Neural progenitor cell (in vitro differentiated cells): ENCODE data around the gene TIGD4. TPM values are rescaled to one million over a fixed set of nuclear protein-coding genes. Genes with fewer than 3 reads are reported as not detected.

ENCODE experiments used
- DNase-seq: peaks from one replicate; pipeline ENCODE4 v3.0.0-alpha.2; 2016; ENCODE audit warnings: low spot score
- H2AFZ ChIP-seq: fragments of 200-600 bp; sonication (generic); replicated peaks from 2 replicates; pipeline ENCODE4 v1.6.1; 2016; ENCODE audit warnings: antibody characterized with exemption
- H3F3A ChIP-seq: fragments of 200-600 bp; sonication (generic); 2 replicates; pipeline ENCODE4 v1.6.1; 2016; ENCODE audit warnings: antibody characterized with exemption, low read depth
- H3K27ac ChIP-seq: fragments of 200-600 bp; sonication (generic); 2 replicates; pipeline ENCODE4 v1.5.1; 2016; ENCODE audit warnings: mild to moderate bottlenecking
- H3K27me3 ChIP-seq: fragments of 200-600 bp; sonication (generic); 2 replicates; pipeline ENCODE4 v1.6.1; 2016; ENCODE audit warnings: mild to moderate bottlenecking, moderate library complexity
- H3K36me3 ChIP-seq: fragments of 200-600 bp; sonication (generic); 2 replicates; pipeline ENCODE4 v1.5.1; 2016
- H3K4me1 ChIP-seq: fragments of 200-600 bp; sonication (generic); 2 replicates; pipeline ENCODE4 v1.6.1; 2016; ENCODE audit warnings: mixed run types
- H3K4me2 ChIP-seq: fragments of 200-600 bp; sonication (generic); 2 replicates; pipeline ENCODE4 v1.6.1; 2016
- H3K4me3 ChIP-seq: fragments of 200-600 bp; sonication (generic); 2 replicates; pipeline ENCODE4 v1.5.1; 2016
- H3K79me2 ChIP-seq: fragments of 200-600 bp; sonication (generic); 2 replicates; pipeline ENCODE4 v1.6.1; 2016; ENCODE audit warnings: low read depth
- H3K9ac ChIP-seq: fragments of 200-600 bp; sonication (generic); 2 replicates; pipeline ENCODE4 v1.6.1; 2016
- H3K9me3 ChIP-seq: fragments of 200-600 bp; sonication (generic); 2 replicates; pipeline ENCODE4 v1.5.1; 2016; ENCODE audit warnings: low read depth
- H4K20me1 ChIP-seq: fragments of 200-600 bp; sonication (generic); 2 replicates; pipeline ENCODE4 v1.6.1; 2016; ENCODE audit warnings: low read depth
- H3K27ac Mint-ChIP-seq: 3 replicates; pipeline ENCODE4 v1.8.0; 2021; ENCODE audit warnings: mixed read lengths
- H3K27me3 Mint-ChIP-seq: 2 replicates; pipeline ENCODE4 v1.8.0; 2022; ENCODE audit warnings: low read depth, mild to moderate bottlenecking, inconsistent platforms, moderate library complexity, mixed read lengths; ENCODE audit not compliant: insufficient read depth
- H3K36me3 Mint-ChIP-seq: 3 replicates; pipeline ENCODE4 v1.8.0; 2021; ENCODE audit warnings: mixed read lengths
- H3K4me1 Mint-ChIP-seq: 3 replicates; pipeline ENCODE4 v1.8.0; 2021; ENCODE audit warnings: mixed read lengths
- H3K4me3 Mint-ChIP-seq: 3 replicates; pipeline ENCODE4 v1.8.0; 2021; ENCODE audit warnings: mild to moderate bottlenecking, moderate library complexity, mixed read lengths
- H3K9me3 Mint-ChIP-seq: 3 replicates; pipeline ENCODE4 v1.8.0; 2020; ENCODE audit warnings: mixed read lengths
- EZH2 ChIP-seq: fragments of 200-600 bp; sonication (generic); IDR thresholded peaks from 2 replicates; pipeline ENCODE4 v1.6.1; 2017; ENCODE audit warnings: antibody characterized with exemption, mild to moderate bottlenecking, moderate library complexity
- EZH2phosphoT487 ChIP-seq: fragments of 200-600 bp; sonication (generic); IDR thresholded peaks from 2 replicates; pipeline ENCODE4 v1.6.1; 2017; ENCODE audit warnings: antibody characterized with exemption
- total RNA-seq: library from RNA; depleted of rRNA; stranded (reverse); fragments of >200 nt; gene quantifications from 2 replicates; pipeline ENCODE4 v1.2.3, GENCODE V29; 2015; ENCODE audit warnings: low replicate concordance
- TF ChIP-seq, protein P1 (sequence below): fragments of 200-600 bp; sonication (generic); IDR thresholded peaks from 2 replicates; pipeline ENCODE4 v1.5.1; 2017; ENCODE audit warnings: antibody characterized with exemption, mild to moderate bottlenecking

TIGD4 gene
- total RNA-seq, 1 donor from 2014 or later = 4.1 TPM

DNA sequence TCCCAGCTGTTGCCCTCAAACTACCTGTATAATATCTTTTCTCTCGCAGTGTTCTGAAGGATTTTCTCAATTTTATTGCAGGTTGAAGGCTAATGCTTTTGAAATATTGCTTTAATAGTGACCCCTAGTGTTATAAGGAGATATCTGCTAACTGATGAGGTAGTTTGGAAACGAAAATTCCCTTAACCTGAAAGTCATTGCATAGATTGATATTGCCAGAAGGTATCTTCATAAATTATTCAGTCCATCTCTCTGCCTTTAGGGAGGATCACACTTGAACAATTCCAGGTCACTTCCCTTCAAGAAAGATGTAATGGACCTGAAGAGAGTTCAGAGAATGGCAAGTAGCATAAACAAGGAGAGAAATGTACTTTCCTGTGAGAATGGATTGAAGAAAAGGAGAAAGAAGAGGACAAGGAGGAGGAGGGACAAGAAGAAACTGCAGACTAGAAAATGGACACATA is 44.1 kb downstream of the TIGD4 start:
- Mint-ChIP-seq H3K27me3 (peaks cover 3% of the 10 kb centered on the region), H3K36me3 (no peaks in the 10 kb centered on the region), H3K4me1 (peaks cover 6% of the 10 kb centered on the region), H3K9me3 (no peaks in the 10 kb centered on the region), H3K27ac (peak overlapping the region; percentile 21), H3K4me3 (no peak overlapping the region)
- Histone ChIP-seq H3K4me3 (no peak overlapping the region), H3K27me3 (no peaks in the 10 kb centered on the region), H3F3A (no peaks in the 10 kb centered on the region), H3K9ac (no peak overlapping the region), H2AFZ (no peak overlapping the region), H3K27ac (no peak overlapping the region), H4K20me1 (no peaks in the 10 kb centered on the region), H3K4me2 (no peak overlapping the region), H3K36me3 (no peaks in the 10 kb centered on the region), H3K9me3 (no peaks in the 10 kb centered on the region), H3K4me1 (no peaks in the 10 kb centered on the region), H3K79me2 (no peaks in the 10 kb centered on the region)
- peak; percentile 5 for DNase-seq
- TF ChIP-seq, protein P1, sequence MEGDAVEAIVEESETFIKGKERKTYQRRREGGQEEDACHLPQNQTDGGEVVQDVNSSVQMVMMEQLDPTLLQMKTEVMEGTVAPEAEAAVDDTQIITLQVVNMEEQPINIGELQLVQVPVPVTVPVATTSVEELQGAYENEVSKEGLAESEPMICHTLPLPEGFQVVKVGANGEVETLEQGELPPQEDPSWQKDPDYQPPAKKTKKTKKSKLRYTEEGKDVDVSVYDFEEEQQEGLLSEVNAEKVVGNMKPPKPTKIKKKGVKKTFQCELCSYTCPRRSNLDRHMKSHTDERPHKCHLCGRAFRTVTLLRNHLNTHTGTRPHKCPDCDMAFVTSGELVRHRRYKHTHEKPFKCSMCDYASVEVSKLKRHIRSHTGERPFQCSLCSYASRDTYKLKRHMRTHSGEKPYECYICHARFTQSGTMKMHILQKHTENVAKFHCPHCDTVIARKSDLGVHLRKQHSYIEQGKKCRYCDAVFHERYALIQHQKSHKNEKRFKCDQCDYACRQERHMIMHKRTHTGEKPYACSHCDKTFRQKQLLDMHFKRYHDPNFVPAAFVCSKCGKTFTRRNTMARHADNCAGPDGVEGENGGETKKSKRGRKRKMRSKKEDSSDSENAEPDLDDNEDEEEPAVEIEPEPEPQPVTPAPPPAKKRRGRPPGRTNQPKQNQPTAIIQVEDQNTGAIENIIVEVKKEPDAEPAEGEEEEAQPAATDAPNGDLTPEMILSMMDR = peak; percentile 70
- no peak for TF ChIP-seq EZH2phosphoT487

DNA sequence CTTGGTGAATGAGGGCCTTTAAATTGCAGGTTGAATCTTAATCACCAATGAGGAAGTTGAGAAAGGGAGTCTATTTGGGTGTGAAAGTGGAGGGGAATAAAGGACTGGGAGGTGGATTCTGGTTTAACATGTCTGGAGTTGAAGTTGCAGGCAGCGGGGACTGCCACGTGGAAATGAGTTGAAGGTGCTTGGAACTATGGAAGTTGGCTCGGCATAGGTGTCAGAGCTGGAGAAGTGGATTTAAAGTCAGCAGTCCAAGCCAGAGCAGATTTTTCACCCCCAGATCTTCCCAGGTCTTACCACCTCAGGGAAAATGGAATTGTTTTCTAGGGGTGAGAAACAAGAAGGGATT is 44.9 kb downstream of the TIGD4 start:
- Histone ChIP-seq H3K9ac (no peak overlapping the region), H3K4me2 (no peak overlapping the region), H3F3A (no peaks in the 10 kb centered on the region), H4K20me1 (no peaks in the 10 kb centered on the region), H3K9me3 (no peaks in the 10 kb centered on the region), H3K27me3 (no peaks in the 10 kb centered on the region), H2AFZ (no peak overlapping the region), H3K4me1 (no peaks in the 10 kb centered on the region), H3K79me2 (no peaks in the 10 kb centered on the region), H3K36me3 (no peaks in the 10 kb centered on the region), H3K27ac (no peak overlapping the region), H3K4me3 (no peak overlapping the region)
- no peak for DNase-seq
- no peaks in the 10 kb centered on the region for H3K36me3 Mint-ChIP-seq
- H3K9me3 Mint-ChIP-seq = no peaks in the 10 kb centered on the region
- TF ChIP-seq, protein P1 = no peak
- TF ChIP-seq EZH2phosphoT487 (no peak), EZH2 (no peak)
- no peak overlapping the region for H3K27ac Mint-ChIP-seq
- no peak overlapping the region for H3K4me3 Mint-ChIP-seq
- peaks cover 3% of the 10 kb centered on the region for H3K27me3 Mint-ChIP-seq
- H3K4me1 Mint-ChIP-seq = peaks cover 6% of the 10 kb centered on the region

DNA sequence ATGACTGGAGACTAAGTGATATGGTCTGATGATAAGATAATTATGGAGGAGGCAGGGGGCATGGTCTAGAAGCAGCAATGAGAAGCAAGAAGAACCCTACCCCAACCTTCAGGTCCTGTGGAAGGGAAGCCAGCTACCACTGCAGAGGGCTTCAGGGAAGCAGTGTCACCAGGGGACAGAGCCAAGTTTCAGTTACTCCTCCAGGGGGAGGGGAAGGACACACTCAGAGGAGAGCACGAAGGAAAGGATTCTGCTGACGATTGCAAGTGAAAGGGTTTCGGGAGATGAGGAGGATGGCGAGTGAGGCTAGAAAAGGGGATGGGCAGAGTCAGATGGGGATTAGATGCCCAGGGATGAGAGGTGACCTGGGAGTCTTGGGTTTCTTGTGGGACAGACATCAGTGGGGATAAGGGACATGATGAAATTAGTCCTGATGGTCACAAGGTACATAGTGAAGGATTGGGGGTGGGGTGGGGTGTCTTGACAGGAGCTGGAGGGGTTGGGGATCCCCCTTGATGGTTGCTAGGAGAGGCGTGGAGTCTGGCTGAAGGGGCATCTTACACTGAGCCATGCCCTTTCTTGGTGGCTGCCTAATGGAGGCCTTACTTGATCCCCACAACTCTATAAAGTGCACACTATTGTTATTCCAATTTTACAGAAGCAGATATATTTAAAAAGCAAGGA is 45.4 kb downstream of the TIGD4 start:
- no peak overlapping the region for H3K4me2 ChIP-seq
- Mint-ChIP-seq H3K36me3 (no peaks in the 10 kb centered on the region), H3K4me1 (peaks cover 6% of the 10 kb centered on the region), H3K27ac (no peak overlapping the region), H3K4me3 (no peak overlapping the region), H3K9me3 (no peaks in the 10 kb centered on the region), H3K27me3 (peaks cover 2% of the 10 kb centered on the region)
- TF ChIP-seq EZH2phosphoT487 = no peak
- TF ChIP-seq EZH2 = no peak
- TF ChIP-seq, protein P1 = no peak
- DNase-seq = no peak
- H3K9ac ChIP-seq = no peak overlapping the region
- H3K4me3 ChIP-seq = no peak overlapping the region
- H3K27ac ChIP-seq = no peak overlapping the region
- H3F3A ChIP-seq = no peaks in the 10 kb centered on the region
- H3K27me3 ChIP-seq = no peaks in the 10 kb centered on the region
- H4K20me1 ChIP-seq = no peaks in the 10 kb centered on the region
- H3K4me1 ChIP-seq = no peaks in the 10 kb centered on the region
- no peaks in the 10 kb centered on the region for H3K9me3 ChIP-seq
- no peaks in the 10 kb centered on the region for H3K79me2 ChIP-seq
- H2AFZ ChIP-seq = no peak overlapping the region
- H3K36me3 ChIP-seq = no peaks in the 10 kb centered on the region
